HFF-Myc (cell line): Measurements from ENCODE around the gene MANSC1.

Experiments
- DNase-seq: peaks from one replicate; pipeline ENCODE4 v3.0.0-alpha.2; 2011; ENCODE audit warnings: low read depth; ENCODE audit errors: extremely low read depth
- H3K4me3 ChIP-seq: replicated peaks from 2 replicates; pipeline ENCODE4 v1.5.1; 2011; ENCODE audit warnings: low read depth, mild to moderate bottlenecking, control low read depth, low read length
- TF ChIP-seq, protein P1 (sequence below): IDR thresholded peaks from 2 replicates; pipeline ENCODE4 v1.5.1; 2012; ENCODE audit warnings: mild to moderate bottlenecking, low read depth, low read length, control low read depth; ENCODE audit errors: missing control alignments

MANSC1 gene

DNA sequence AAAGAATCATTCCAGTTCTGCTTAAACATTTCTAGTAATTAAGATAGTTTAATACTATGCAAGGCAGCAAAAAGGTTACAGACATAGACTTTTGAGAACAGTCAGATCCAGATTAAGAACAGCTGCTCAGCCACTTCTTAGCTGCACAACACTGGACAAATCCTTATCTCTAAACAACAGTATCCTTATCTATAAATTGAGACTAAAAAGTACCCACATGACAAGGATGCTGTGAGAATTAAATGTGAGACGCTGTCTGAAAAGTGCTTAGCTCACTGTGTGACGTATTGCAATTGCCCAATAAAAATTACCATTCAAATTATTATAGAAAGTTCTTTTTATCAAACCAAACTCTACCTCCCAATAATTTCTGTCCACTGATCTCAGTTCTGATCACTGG, 42.4 kb upstream of the MANSC1 start:
- DNase-seq: no peak
- TF ChIP-seq, protein P1, sequence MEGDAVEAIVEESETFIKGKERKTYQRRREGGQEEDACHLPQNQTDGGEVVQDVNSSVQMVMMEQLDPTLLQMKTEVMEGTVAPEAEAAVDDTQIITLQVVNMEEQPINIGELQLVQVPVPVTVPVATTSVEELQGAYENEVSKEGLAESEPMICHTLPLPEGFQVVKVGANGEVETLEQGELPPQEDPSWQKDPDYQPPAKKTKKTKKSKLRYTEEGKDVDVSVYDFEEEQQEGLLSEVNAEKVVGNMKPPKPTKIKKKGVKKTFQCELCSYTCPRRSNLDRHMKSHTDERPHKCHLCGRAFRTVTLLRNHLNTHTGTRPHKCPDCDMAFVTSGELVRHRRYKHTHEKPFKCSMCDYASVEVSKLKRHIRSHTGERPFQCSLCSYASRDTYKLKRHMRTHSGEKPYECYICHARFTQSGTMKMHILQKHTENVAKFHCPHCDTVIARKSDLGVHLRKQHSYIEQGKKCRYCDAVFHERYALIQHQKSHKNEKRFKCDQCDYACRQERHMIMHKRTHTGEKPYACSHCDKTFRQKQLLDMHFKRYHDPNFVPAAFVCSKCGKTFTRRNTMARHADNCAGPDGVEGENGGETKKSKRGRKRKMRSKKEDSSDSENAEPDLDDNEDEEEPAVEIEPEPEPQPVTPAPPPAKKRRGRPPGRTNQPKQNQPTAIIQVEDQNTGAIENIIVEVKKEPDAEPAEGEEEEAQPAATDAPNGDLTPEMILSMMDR: no peak
- no peak overlapping the region for H3K4me3 ChIP-seq

DNA sequence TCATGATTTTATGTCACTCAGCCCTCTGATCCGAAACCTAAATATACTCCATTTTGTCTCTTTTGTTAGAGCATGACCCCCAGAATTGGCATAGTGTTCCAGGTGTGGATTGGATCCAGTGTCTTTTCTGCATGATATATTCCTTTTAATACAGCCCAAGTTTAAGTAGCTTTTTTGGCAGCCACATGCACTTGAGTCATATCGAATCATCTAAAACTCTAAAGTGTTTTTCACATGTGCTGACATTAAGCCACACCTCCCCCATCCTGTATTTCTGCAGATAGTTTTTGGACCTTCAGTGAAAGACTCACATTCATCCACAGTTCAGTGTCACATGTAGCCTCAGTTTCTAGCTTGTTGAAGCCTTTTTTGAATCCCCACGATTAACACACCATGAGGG, 37.5 kb upstream of the MANSC1 start:
- TF ChIP-seq, protein P1: no peak
- peak; percentile 33 for DNase-seq
- no peak overlapping the region for H3K4me3 ChIP-seq

DNA sequence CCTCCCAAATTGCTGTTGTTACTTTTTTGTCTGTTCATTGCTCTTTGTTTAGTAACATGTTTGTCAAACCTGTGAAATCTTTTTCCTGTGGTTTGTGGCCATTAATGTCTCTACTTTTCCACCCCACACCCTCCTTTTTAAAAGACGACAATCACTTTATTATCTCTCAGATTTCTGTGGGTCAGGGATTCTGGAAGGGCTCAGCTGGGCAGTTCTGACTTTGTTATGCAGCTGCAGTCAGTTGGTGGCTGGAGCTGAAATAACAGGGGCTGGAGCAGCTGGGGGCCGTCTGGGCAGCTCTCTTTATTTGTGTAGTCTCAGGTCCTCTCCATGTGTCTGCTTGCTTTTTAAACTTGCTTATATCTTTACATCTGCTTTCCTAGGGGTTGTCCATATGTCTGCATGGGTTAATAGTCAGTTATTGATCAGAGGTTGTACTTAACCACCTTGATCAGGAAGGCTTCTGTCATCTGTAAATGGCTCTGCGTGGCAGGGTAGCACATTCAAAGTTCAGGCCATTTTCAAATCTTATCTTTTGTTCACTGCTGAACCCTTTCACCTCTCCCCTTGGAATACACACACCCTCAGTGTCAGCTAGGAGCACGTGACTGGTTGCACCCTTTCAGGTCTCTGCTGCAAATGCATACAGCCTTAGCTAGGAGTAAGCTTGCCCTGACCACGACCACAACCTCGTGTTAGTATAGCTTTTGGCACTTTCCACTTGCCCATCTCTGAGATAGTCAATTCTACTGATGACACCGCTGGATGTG, 34.7 kb upstream of the MANSC1 start:
- DNase-seq: no peak
- H3K4me3 ChIP-seq: no peak overlapping the region
- TF ChIP-seq, protein P1: no peak

DNA sequence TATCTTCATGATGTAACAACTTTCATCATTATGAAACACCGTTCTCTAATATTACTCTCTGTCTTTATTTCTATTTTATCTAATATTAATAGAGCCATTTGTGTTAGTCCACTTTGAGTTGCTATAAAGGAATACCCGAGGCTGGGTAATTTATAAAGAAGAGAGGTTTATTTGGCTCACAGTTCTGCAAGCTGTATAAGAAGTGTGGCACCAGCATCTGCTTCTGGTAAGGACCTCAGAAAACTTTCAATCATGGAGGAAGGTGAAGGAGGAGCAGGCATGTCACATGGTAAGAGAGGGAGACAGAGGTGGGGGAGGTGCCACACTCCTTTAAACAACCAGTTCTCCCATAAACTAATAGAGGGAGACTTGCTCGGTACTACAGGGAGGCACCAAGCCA, 31.9 kb upstream of the MANSC1 start:
- TF ChIP-seq, protein P1: no peak
- DNase-seq: no peak
- H3K4me3 ChIP-seq: no peak overlapping the region

DNA sequence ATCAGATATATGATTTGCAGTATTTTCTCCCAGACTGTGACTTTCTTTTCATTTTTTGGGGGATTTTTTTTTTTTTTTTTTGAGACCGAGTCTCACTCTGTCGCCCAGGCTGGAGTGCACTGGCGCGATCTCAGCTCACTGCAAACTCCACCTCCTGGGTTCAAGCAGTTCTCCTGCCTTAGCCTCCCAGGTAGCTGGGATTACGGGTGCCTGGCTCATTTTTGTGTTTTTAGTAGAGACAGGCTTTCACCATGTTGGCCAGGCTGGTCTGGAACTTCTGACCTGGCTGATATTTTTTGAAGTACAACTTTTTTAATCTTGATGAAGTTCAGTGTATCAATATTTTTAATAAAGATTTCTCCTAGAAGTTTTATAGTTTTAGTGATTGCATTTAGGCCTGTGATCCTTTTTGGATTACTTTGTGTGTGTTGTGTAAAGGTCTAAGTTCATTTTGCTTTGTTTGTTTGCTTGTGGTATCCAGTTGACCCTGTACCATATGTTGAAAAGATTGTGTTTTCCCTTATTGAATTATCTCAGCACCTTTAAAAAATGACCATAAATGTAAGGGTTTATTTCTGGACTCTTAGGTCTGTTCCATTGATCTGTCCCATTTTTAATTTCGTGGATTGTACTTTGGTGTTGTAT, 31.0 kb upstream of the MANSC1 start:
- no peak for DNase-seq
- TF ChIP-seq, protein P1: no peak
- no peak overlapping the region for H3K4me3 ChIP-seq

DNA sequence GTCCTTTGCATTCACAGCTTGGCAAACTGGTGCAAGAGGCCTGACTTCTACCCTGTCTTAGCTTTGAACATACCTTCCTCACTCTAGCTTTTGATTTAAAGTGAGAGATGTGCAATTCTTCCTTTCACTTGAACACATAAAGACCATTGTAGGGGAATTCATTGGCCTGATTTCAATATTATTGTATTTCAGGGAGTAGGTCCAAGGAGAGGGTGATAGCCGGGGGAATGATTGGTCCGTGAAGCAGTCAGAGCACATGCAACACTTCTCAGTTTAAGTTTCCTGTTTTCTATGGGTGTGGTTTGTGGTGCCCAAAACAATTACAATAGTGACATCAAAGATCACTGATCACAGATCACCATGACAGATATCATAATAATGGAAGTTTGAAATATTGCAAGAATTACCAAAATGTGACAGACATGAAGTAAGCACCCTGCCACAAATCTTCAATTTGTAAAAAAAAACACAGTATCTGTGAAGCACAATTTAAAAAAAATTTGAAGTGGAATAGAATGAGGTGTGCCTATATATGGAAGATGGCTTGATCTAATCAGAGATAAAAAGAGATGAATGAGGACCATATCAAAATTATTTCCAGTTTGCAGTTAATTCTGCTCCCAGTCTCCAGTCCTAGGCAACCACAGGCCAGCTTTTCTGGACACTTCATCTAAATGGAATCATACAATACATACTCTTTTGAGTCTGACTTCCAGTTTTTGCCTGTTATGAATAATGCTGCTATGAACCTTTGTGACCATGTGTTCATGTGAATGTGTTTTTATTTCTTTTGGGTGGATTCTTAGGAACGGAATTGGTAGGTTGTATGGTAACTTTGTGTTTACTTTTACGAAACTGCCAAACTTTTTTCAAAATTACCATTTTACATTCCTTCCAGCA, 30.0 kb upstream of the MANSC1 start:
- TF ChIP-seq, protein P1: no peak
- H3K4me3 ChIP-seq: no peak overlapping the region
- no peak for DNase-seq
